ENCODE measurements around the gene LYRM2. TPM values are rescaled to one million over a fixed set of nuclear protein-coding genes. Genes with fewer than 3 reads are reported as not detected.

The LYRM2 gene
- 25.4 TPM for total RNA-seq

GRCh38 chr6:89638320-89639195 lies at the start of gene LYRM2:
Gene LYRM2, minus strand, starts transcription at chr6:89638747. Its CDS starts 31 bp downstream, at chr6:89638716.

Other genes starting within 250 kb of the LYRM2 start
- gene RRAGD, start 226.5 kb downstream of the LYRM2 start, total RNA-seq = 57.0 TPM
- 66.7 TPM for gene ANKRD6, start 205.6 kb downstream of the LYRM2 start, total RNA-seq
- 59.5 TPM for gene MDN1, start 181.0 kb upstream of the LYRM2 start, total RNA-seq
- 46.3 TPM for gene CASP8AP2, start 191.1 kb upstream of the LYRM2 start, total RNA-seq